IPS-NIHi7 (cell line): ENCODE data around the gene PRPSAP2.
"Not testable (repeated sequence)": the region's sequence is repeated elsewhere in the genome, so short reads cannot be mapped to it uniquely, and the experiment has no call there.

Source experiments
- DNase-seq: peaks from one replicate; pipeline ENCODE4 v3.0.0; 2012; ENCODE audit warnings: mixed read lengths; ENCODE audit errors: extremely low spot score

PRPSAP2 gene

GRCh38 chr17:18889658-18890057 is 31.7 kb downstream of the PRPSAP2 start:
- no peak for DNase-seq

- no peak for DNase-seq
These were observed 33.6 kb downstream of the PRPSAP2 start for GRCh38 chr17:18891541-18891940.

GRCh38 chr17:18896146-18896545 is 38.2 kb downstream of the PRPSAP2 start:
- DNase-seq, result no peak

GRCh38 chr17:18896947-18897346 is 39.0 kb downstream of the PRPSAP2 start:
- DNase-seq, result no peak

- DNase-seq, result no peak
These were observed 46.6 kb downstream of the PRPSAP2 start for GRCh38 chr17:18904482-18904881.

- DNase-seq, result no peak
These were observed 47.3 kb downstream of the PRPSAP2 start for GRCh38 chr17:18905226-18905625.

- DNase-seq, result no peak
These were observed 52.4 kb downstream of the PRPSAP2 start for GRCh38 chr17:18910326-18910725.

GRCh38 chr17:18910881-18911280 is 53.0 kb downstream of the PRPSAP2 start:
- DNase-seq, result no peak

GRCh38 chr17:18916816-18917500 is 59.0 kb downstream of the PRPSAP2 start:
- no peak for DNase-seq

GRCh38 chr17:18917506-18918032 is 59.6 kb downstream of the PRPSAP2 start:
- no peak for DNase-seq

GRCh38 chr17:18919963-18920362 is 62.0 kb downstream of the PRPSAP2 start:
- DNase-seq, result no peak

GRCh38 chr17:18920911-18921441 is 63.0 kb downstream of the PRPSAP2 start:
- DNase-seq, result no peak

- no peak for DNase-seq
These were observed 63.6 kb downstream of the PRPSAP2 start for GRCh38 chr17:18921485-18921884.

- no peak for DNase-seq
These were observed 64.1 kb downstream of the PRPSAP2 start for GRCh38 chr17:18921912-18922451.

GRCh38 chr17:18922596-18922995 is 64.7 kb downstream of the PRPSAP2 start:
- DNase-seq, result not testable (repeated sequence)

- DNase-seq, result no peak
These were observed 67.3 kb downstream of the PRPSAP2 start for GRCh38 chr17:18925187-18925586.

GRCh38 chr17:18928628-18929125 is 70.7 kb downstream of the PRPSAP2 start:
- no peak for DNase-seq

- no peak for DNase-seq
These were observed 74.6 kb downstream of the PRPSAP2 start for GRCh38 chr17:18932360-18933055.

GRCh38 chr17:18933102-18934058 is 75.4 kb downstream of the PRPSAP2 start:
- no peak for DNase-seq

- DNase-seq, result no peak
These were observed 80.2 kb downstream of the PRPSAP2 start for GRCh38 chr17:18937981-18938691.

- no peak for DNase-seq
These were observed 80.7 kb downstream of the PRPSAP2 start for GRCh38 chr17:18938692-18939023.
